GM12864 (cell line): ENCODE results near the gene FAM8A1.

Experiments
- DNase-seq: peaks from one replicate; pipeline ENCODE4 v3.0.0-alpha.2; 2011; ENCODE audit warnings: low read depth
- H3K4me3 ChIP-seq: 2 replicates; pipeline ENCODE4 v1.5.1; 2011; ENCODE audit warnings: mild to moderate bottlenecking, low read depth, low read length, control low read depth
- TF ChIP-seq, protein P1 (sequence below): IDR thresholded peaks from 2 replicates; pipeline ENCODE4 v1.5.1; 2011; ENCODE audit warnings: low read depth, mild to moderate bottlenecking, moderate library complexity, low read length, control low read depth, inconsistent platforms; ENCODE audit errors: missing control alignments

FAM8A1 gene, protein sequence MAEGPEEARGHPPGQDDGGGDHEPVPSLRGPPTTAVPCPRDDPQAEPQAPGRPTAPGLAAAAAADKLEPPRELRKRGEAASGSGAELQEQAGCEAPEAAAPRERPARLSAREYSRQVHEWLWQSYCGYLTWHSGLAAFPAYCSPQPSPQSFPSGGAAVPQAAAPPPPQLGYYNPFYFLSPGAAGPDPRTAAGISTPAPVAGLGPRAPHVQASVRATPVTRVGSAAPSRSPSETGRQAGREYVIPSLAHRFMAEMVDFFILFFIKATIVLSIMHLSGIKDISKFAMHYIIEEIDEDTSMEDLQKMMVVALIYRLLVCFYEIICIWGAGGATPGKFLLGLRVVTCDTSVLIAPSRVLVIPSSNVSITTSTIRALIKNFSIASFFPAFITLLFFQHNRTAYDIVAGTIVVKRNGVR

GRCh38 chr6:17599877-17600526 is at the start of gene FAM8A1:
Gene FAM8A1 (plus strand): TSS chr6:17600302. CDS start chr6:17600410, 108 bp downstream.
- H3K4me3 ChIP-seq: peak within 1 kb of the TSS; percentile 80
- DNase-seq: peak; percentile 75
- TF ChIP-seq, protein P1, sequence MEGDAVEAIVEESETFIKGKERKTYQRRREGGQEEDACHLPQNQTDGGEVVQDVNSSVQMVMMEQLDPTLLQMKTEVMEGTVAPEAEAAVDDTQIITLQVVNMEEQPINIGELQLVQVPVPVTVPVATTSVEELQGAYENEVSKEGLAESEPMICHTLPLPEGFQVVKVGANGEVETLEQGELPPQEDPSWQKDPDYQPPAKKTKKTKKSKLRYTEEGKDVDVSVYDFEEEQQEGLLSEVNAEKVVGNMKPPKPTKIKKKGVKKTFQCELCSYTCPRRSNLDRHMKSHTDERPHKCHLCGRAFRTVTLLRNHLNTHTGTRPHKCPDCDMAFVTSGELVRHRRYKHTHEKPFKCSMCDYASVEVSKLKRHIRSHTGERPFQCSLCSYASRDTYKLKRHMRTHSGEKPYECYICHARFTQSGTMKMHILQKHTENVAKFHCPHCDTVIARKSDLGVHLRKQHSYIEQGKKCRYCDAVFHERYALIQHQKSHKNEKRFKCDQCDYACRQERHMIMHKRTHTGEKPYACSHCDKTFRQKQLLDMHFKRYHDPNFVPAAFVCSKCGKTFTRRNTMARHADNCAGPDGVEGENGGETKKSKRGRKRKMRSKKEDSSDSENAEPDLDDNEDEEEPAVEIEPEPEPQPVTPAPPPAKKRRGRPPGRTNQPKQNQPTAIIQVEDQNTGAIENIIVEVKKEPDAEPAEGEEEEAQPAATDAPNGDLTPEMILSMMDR: peak; percentile 31

DNA sequence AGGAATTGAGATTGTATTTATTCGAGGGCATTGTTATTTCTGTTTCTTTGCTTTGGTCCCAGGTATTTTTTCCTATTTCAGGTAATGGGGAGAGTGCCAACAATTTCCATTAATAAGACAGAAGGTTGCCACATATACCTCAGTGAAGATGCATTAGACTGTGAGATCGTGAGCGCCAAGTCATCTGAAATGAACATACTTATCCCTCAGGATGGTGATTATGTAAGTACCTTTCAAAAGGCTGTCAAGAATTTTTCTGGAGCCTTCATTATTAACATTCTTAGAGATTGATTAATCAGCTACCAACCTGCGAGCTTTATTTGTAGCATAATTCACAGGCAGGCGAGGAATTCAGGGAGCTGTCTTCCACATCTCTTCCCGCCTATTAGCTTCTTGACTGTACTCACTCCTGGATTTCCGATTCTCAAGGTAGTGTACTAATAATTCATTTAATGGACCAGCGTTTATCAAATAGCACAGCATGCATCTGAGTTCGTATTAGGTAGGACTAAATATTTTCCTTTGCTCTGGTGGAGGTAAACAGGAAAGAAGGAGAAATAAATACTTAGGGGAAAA is 48.6 kb upstream of the FAM8A1 start:
- TF ChIP-seq, protein P1: no peak
- no peak overlapping the region for H3K4me3 ChIP-seq
- no peak for DNase-seq

- no peak overlapping the region for H3K4me3 ChIP-seq
- no peak for DNase-seq
- TF ChIP-seq, protein P1: no peak
These were observed 47.2 kb upstream of the FAM8A1 start for GRCh38 chr6:17552861-17553260.

DNA sequence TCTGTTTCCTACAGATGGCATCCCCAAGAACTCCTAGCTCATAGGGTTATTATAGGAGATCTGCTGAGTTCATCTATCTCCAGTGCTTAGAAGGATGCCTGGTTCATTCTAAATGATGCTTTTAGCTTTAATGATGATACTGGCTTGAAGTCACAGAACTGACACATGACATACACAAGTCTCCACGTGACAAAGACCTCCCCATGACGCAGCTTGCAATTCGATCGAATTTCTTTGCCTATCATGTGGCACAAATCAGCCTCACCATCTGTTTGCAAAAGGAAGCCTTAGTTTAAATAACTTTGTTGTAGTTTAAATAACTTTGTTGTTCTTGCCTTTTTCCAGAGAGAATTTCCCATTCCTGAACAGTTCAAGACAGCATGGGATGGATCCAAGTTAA is 44.1 kb upstream of the FAM8A1 start:
- TF ChIP-seq, protein P1: no peak

DNA sequence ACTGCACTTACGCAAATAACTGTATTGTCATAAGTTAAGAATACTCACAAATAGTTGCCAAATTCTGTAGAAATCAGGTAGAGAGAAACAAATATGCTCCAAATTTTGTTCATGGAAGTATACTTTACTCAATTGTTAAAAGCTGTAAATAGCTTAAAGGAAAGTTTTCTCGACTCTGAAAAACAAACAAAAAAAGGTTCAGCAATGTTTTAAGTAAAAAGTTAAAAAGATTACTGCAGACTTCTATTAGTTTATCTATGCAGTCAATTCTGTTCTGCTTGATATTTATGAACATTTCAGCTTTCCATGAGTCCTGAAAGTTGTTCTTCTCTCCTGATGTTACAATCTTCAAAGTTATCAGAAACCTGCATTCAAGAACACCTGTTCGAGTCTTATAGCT is 37.5 kb upstream of the FAM8A1 start:
- TF ChIP-seq, protein P1: no peak
- no peak overlapping the region for H3K4me3 ChIP-seq
- no peak for DNase-seq

More for the DNA sequence above, 44.1 kb upstream of the FAM8A1 start:
- H3K4me3 ChIP-seq: no peak overlapping the region
- DNase-seq: no peak

DNA sequence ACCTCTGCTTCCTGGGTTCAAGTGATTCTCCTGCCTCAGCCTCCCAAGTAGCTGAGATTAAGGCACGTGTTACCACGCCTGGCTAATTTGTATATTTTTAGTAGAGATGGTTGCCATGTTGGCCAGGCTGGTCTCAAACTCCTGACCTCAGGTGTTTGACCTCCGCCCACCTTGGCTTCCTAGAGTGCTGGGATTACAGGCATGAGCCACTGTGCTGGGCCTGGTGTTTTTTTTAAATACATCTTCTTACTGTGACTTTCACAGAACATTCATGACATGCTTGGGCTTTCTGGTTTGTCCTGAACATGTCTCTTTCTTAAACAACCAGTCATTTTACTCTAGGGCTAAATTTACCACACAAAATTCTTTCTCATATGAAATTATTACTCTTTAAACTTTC is 34.7 kb upstream of the FAM8A1 start:
- H3K4me3 ChIP-seq: no peak overlapping the region
- DNase-seq: no peak
- TF ChIP-seq, protein P1: no peak
